ENCODE results near the gene LRRC8B.

Gene LRRC8B

DNA sequence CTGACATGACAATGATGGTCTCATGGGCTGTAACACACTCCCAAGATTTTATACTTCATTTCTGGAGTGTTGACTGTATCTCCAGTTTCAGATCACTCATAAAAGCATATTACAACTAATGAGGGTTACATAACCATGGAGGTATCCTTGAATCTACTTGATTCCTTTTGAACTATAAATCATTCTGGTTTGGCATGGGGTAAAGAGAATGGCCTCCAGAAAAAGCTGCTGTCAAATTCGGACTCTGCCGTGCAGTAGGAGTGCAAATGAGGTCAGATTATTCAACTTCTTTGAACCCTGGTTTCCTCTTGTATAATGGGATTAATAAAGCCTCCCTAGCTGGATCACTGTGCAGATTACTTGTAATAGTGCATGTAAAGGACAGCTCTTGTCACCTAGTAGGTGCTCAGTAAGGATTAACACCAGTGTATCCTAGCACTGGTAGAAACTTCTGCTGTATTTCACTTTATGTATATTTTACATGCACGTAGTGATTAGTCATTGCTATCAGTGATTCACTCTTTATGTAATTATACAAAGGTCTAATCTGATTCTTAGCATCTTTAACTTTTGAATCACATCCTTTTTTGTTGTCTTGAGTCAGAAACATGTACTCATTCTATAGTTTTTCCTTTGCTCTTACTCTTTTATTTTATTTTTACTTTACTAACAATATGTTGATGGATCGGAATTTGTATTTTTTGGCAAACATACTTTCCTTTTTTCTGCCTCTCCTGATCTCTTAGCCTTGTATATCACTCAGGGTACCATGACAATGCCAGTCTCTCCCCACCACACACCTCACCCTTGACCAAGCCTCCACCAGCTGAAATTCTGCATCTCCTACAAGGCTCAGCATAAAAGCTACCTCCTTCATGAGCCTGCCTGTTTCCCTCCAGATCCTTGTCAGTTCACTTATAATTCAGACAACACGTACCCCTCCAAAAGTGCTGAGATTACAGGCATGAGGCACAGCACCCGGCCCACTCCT lies 111.5 kb downstream of the LRRC8B start:
- no peak for DNase-seq

DNA sequence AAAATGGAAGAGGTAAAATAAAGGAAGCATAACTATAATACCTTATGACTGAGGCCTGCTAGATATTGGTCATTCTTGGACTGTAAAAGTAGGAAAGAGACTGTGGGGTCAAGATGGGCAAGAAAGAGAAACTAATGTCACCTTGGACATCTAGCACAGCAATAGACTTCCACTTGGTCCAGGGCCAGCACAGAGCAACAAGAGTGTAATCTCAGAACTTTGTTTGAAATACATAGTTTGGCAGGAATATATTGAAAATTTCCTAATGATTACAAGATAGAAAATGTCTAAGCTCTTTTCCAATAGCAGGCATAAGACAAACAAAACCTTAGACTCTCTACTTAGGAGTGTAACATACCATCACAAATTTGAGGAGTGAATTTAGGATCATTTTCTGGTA lies 112.9 kb downstream of the LRRC8B start:
- no peak for DNase-seq

DNA sequence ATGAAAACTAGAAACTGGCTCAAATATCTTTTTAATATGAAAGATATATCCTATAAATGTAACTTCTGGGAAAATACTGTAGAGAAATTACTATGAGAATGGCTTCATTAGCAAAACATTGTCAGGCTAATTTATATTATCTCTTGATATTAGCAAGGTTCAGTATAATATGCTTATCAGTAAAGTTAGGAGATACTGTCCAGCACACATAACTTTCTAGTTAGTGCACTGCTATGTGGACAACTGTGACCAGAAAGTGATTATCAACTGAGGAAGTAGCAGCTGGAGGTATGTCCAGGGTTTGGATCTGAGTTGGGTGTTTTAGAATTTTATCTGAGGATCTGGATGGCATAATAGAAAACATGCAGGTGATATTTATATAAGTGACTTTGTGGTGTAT lies 115.8 kb downstream of the LRRC8B start:
- DNase-seq = no peak

DNA sequence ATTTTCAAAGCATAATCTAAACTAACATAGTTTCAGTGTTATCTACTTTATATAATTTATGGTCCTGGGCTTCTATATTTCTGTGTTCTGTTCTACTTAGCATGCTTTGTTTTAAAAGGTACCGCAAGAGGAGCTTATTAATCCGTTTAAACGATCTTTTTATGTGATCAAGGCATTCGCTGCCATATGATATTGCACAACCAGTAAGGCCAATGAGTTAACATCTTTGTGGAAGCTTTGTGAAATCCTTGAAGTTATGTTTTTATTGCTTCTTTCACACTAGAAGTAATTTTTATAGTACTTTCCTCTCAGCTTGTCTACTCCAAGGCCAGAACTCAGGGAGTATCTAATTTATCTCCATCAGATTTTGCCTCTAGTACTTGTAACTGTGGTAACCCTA lies 117.2 kb downstream of the LRRC8B start:
- no peak for DNase-seq

DNA sequence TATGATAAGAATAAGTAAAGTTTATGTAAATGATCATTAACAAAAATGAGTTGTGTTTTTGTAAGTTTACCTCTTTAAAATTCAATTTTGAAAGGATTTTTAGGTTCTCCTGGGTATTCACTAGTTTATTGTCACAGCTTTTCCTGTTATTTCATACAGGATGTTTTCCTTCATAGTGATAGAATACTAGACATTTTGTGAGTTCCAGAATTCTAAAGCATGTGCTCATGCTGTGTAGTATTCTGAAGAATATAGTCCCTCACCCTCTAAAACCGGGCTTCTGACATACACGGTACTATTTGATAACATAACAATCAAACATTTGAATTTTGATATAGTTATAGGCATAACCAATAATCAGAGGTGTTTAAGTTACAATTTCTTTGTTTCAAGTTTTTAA lies 118.9 kb downstream of the LRRC8B start:
- no peak for DNase-seq

DNA sequence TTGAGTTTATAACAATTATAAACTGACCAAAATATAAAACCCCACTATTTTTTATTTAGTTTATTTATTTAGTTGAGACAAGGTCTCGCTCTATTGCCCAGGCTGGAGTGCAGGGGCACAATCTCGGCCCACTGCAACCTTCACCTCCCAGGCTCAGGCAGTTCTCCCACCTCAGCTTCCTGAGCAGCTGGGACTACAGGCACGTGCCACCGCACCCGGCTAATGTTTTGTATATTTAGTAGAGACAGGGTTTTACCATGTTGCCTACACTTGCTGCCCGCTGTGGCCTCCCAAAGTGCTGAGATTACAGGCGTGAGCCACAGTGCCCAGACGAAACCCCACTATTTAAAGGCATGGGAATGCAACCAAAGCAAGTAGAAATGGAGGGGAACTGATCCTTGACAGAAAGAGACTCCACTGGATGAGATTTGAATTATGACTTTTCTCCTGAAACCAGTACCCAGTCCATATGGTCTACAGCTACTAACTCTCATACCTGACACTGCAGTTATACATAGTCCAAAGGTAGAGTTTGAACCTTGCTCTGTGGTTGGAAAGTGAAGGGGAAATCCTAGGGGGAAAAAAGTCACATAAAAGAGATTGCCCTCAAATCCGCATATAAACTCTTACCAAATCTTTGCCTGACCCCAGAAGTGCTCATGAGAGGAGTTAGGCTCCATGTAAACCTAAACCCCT lies 119.6 kb downstream of the LRRC8B start:
- DNase-seq = no peak

DNA sequence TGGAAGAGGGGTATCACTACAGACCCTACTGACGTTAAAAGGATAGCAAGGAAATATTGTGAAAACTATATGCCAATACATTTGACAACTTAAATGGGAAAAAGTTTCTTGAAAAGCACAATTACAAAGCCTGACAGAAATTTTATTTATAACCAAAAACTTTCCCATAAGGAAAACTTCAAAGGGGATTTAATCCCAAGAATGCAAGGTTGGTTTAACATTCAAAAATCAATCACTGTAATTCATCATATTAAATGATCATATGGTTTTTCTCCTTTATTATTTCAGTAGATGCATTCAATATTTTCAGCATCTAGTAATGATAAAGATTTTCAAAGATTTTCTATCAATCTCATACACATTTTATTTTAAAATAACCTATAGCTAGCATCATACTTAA lies 121.6 kb downstream of the LRRC8B start:
- DNase-seq = no peak
